Gastrocnemius medialis (tissue), 4 donors: ENCODE data around the gene TMEM88. TPM values are rescaled to one million over a fixed set of nuclear protein-coding genes. Genes with fewer than 3 reads are reported as not detected.
A peak's percentile ranks its signal among the peaks of the same experiment; 100 is the strongest.

Source experiments
- ATAC-seq, 2 donors: fragments of 150-250 bp; one replicate each; pipeline ENCODE4 v1.9.1; 2016
- DNase-seq, 2 donors: peaks; one replicate each; pipeline ENCODE4 v3.0.0-alpha.2; 2019
- H3K27ac ChIP-seq, 4 donors: fragments of 200-600 bp; sonication (generic); 1 replicate in 1 of 4; 2 replicates in 3 of 4; pipeline ENCODE4 v1.5.1; 2016 to 2018; ENCODE audit warnings: mild to moderate bottlenecking in 2 of 4, moderate library complexity in 1 of 4
- H3K27me3 ChIP-seq, 3 donors: fragments of 200-600 bp; sonication (generic) in 2 of 3; 1 replicate in 1 of 3; 2 replicates in 2 of 3; pipeline versions ENCODE4 v1.5.1 to v1.6.0; 2016 to 2019; ENCODE audit warnings: mild to moderate bottlenecking in 1 of 3, moderate library complexity in 1 of 3
- H3K36me3 ChIP-seq, 2 donors: fragments of 200-600 bp; sonication (generic) in 1 of 2; one replicate each; pipeline ENCODE4 v1.5.1; 2017 to 2018
- H3K4me1 ChIP-seq, 2 donors: fragments of 200-600 bp; sonication (generic) in 1 of 2; one replicate each; pipeline ENCODE4 v1.5.1; 2016 to 2017; ENCODE audit warnings: mild to moderate bottlenecking in 2 of 2
- H3K4me3 ChIP-seq, 4 donors: fragments of 200-600 bp; sonication (generic) in 3 of 4; 1 replicate in 1 of 4; 2 replicates in 3 of 4; pipeline ENCODE4 v1.5.1; 2016 to 2019; ENCODE audit warnings: mild to moderate bottlenecking in 2 of 4
- H3K9me3 ChIP-seq, 3 donors: fragments of 200-600 bp; sonication (generic) in 2 of 3; 1 replicate in 1 of 3; 2 replicates in 2 of 3; pipeline ENCODE4 v1.5.1; 2016 to 2019
- CTCF ChIP-seq, 5 experiments: fragments of 450-650 bp in 3 of 5; fragments of 200-600 bp in 2 of 5; sonication (generic) in 2 of 5; IDR thresholded peaks in 4 of 5; conservative IDR thresholded peaks in 1 of 5; 1 replicate in 4 of 5; 2 replicates in 1 of 5; pipeline ENCODE4 v1.5.1; 2016 to 2019; ENCODE audit warnings: antibody characterized with exemption in 5 of 5, mild to moderate bottlenecking in 3 of 5, moderate library complexity in 3 of 5
- POLR2A ChIP-seq, 2 donors: fragments of 450-650 bp; IDR thresholded peaks; one replicate each; pipeline ENCODE4 v1.6.1; 2017; ENCODE audit warnings: antibody characterized with exemption in 2 of 2, mild to moderate bottlenecking in 2 of 2, moderate library complexity in 2 of 2
- in situ Hi-C, 4 donors: fragments of 200-750 bp; cut with MboI; loops; one replicate each; pipeline versions ENCODE4 v1.15.0 to v1.8.0; 2017; ENCODE audit warnings: low sequenced_read_pairs in 4 of 4
- intact Hi-C: fragments of 100-400 bp; cut with DNase I; formaldehyde crosslinking; loops from one replicate; pipeline ENCODE4 v1.15.1; 2023; ENCODE audit warnings: low total_unique reads
- total RNA-seq, 4 donors: library from RNA; depleted of rRNA; stranded (reverse); fragments of >200 nt; gene quantifications; one replicate each; pipeline versions ENCODE4 v1.1.0 to v1.2.3, GENCODE V29; 2016

TMEM88 gene
- total RNA-seq, 4 donors from 2014 or later: 18.8 to 56.8 (median 27.9) TPM

- ATAC-seq: no peak
- Histone ChIP-seq H3K9me3 (no peaks in the 10 kb centered on the region), H3K36me3 (no peaks in the 10 kb centered on the region), H3K4me3 (no peak overlapping the region), H3K4me1 (peaks cover 18 to 21% of the 10 kb centered on the region in 2 donors), H3K27ac (no peak overlapping the region), H3K27me3 (peaks cover 28 to 47% (median 38%) of the 10 kb centered on the region in 3 donors)
- intact Hi-C loops: loop anchor here (10.0 kb wide), 1 partner anchor 172 kb away; no protein-coding TSS in a partner anchor
- no peak for DNase-seq
- in situ Hi-C loops: loop anchor here in 1 of 4 donors (25.0 kb wide), 1 partner anchor 145 kb away; no protein-coding TSS in a partner anchor
- no peak for TF ChIP-seq CTCF (IDR thresholded peaks at IDR 0.05 in 4 of 5, conservative IDR thresholded peaks at IDR 0.05 in 1 of 5)
- no peak for TF ChIP-seq POLR2A (IDR thresholded peaks at IDR 0.05)
Observed at GRCh38 chr17:7882629-7883028, 27.8 kb downstream of the TMEM88 start.

GRCh38 chr17:7883781-7884386, 29.0 kb downstream of the TMEM88 start:
- Histone ChIP-seq H3K27ac (peak overlapping the region in 3 of 4 donors; percentile 10 to 42 (median 17)), H3K27me3 (peaks cover 28 to 47% (median 35%) of the 10 kb centered on the region in 3 donors), H3K9me3 (no peaks in the 10 kb centered on the region), H3K36me3 (no peaks in the 10 kb centered on the region), H3K4me1 (peaks cover 28 to 33% of the 10 kb centered on the region in 2 donors), H3K4me3 (no peak overlapping the region)
- intact Hi-C loops: loop anchor here (10.0 kb wide), 1 partner anchor 171 kb away; no protein-coding TSS in a partner anchor
- TF ChIP-seq POLR2A (IDR thresholded peaks at IDR 0.05): no peak
- no peak for TF ChIP-seq CTCF (IDR thresholded peaks at IDR 0.05 in 4 of 5, conservative IDR thresholded peaks at IDR 0.05 in 1 of 5)
- in situ Hi-C loops: loop anchor here in 1 of 4 donors (25.0 kb wide), 1 partner anchor 147 kb away; no protein-coding TSS in a partner anchor
- ATAC-seq (no peak), DNase-seq (no peak)

GRCh38 chr17:7884581-7885366, 29.9 kb downstream of the TMEM88 start:
- peaks cover 36 to 42% of the 10 kb centered on the region in 2 donors for H3K4me1 ChIP-seq
- intact Hi-C loops (loop anchor here (10.0 kb wide), 1 partner anchor 170 kb away; no protein-coding TSS in a partner anchor), in situ Hi-C loops (loop anchor here in 1 of 4 donors (25.0 kb wide), 1 partner anchor 147 kb away; no protein-coding TSS in a partner anchor)
- ATAC-seq (no peak), DNase-seq (no peak)
- TF ChIP-seq CTCF (IDR thresholded peaks at IDR 0.05 in 4 of 5, conservative IDR thresholded peaks at IDR 0.05 in 1 of 5) (no peak), POLR2A (IDR thresholded peaks at IDR 0.05) (no peak)
- H3K9me3 ChIP-seq: no peaks in the 10 kb centered on the region
- peak overlapping the region; percentile 64 to 74 (median 68) for H3K4me3 ChIP-seq
- H3K27ac ChIP-seq: peak overlapping the region; percentile 77 to 89 (median 81)
- peaks cover 27 to 40% (median 28%) of the 10 kb centered on the region in 3 donors for H3K27me3 ChIP-seq
- H3K36me3 ChIP-seq: no peaks in the 10 kb centered on the region

GRCh38 chr17:7885367-7886226, 30.7 kb downstream of the TMEM88 start:
- Histone ChIP-seq H3K4me3 (peak overlapping the region; percentile 64 to 74 (median 68)), H3K27ac (peak overlapping the region; percentile 77 to 89 (median 81)), H3K27me3 (peaks cover 24 to 39% (median 28%) of the 10 kb centered on the region in 3 donors), H3K4me1 (peaks cover 41 to 47% of the 10 kb centered on the region in 2 donors), H3K9me3 (no peaks in the 10 kb centered on the region), H3K36me3 (no peaks in the 10 kb centered on the region)
- in situ Hi-C loops (loop anchor here in 1 of 4 donors (25.0 kb wide), 1 partner anchor 148 kb away; no protein-coding TSS in a partner anchor), intact Hi-C loops (loop anchor here (2.0 to 10.0 kb wide), 3 partner anchors 29 to 169 kb away; partner anchors contain the start of genes CNTROB and NAA38)
- no peak for TF ChIP-seq POLR2A (IDR thresholded peaks at IDR 0.05)
- TF ChIP-seq CTCF (IDR thresholded peaks at IDR 0.05 in 4 of 5, conservative IDR thresholded peaks at IDR 0.05 in 1 of 5): no peak
- no peak for ATAC-seq
- peak in 1 of 2 donors; percentile 23 for DNase-seq
